ENCODE measurements around the gene IER3. TPM values are rescaled to one million over a fixed set of nuclear protein-coding genes. Genes with fewer than 3 reads are reported as not detected.

Gene IER3
- total and polyA plus RNA-seq, 2 of the 8 experiments (the other 6 are each of a cell fraction or from before 2014, with no cell fraction given) = 11.9 to 26.5 TPM

DNA sequence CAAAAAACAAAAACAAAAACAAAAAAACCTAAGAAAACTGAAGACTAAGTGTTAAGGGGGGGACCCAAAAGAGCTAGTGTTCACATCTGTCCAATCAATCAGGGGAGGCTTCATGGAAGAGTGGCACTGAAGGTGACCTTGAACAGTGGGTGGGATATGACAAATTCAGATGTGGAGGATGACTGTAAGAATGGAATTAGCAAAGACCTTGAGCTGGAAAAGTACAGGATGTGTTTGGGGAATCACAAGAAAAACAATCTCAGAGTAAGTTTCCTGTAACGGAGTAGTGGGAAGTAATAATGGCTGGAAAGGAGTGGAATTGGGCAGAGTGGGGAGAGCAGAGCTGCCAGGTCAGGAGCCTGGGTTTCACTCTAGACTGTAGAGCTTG, 2.9 kb upstream of the IER3 start:
- ChIA-PET CTCF (ENCODE audit: partially characterized antibody) (interaction anchor here (0.7 to 2.0 kb wide), 10 partner anchors 16 to 323 kb away, joined by 3 to 11 read pairs (median 3); no protein-coding TSS in a partner anchor), POLR2A (ENCODE audit: partially characterized antibody) (interaction anchor here (1.0 to 1.9 kb wide), 8 partner anchors 10 to 425 kb away, joined by 3 to 7 read pairs (median 4); no protein-coding TSS in a partner anchor)
- Histone ChIP-seq H2BK5ac (ENCODE audit: low read depth, low read length) (no peak overlapping the region), H3K18ac (ENCODE audit: extremely low read depth, low read length) (no peak overlapping the region), H4K5ac (ENCODE audit: insufficient read length, low read depth, low read length) (no peak overlapping the region), H3K23me2 (ENCODE audit: low read depth, low read length) (peaks cover 15% of the 10 kb centered on the region; the same call in 1 of the 2 replicates), H2AK5ac (ENCODE audit: low read depth, low read length) (no peak overlapping the region), H3K4me3 (ENCODE audit: extremely low read depth in 1 of 4, insufficient read depth in 2 of 4, low read depth in 3 of 4, low read length in 4 of 4) (no peak overlapping the region), H4K20me1 (replicated peaks in 1 of 2; ENCODE audit: control insufficient read depth in 1 of 2, insufficient read depth in 2 of 2, low read length in 2 of 2) (peaks cover 0 to 1% of the 10 kb centered on the region in 2 experiments), H4K8ac (ENCODE audit: extremely low read depth, insufficient read depth, low read length) (no peak overlapping the region), H3K4me1 (replicated peaks in 1 of 4; ENCODE audit: control insufficient read depth in 3 of 4, insufficient read depth in 4 of 4, low read length in 3 of 4) (peaks cover 0 to 7% (median 2%) of the 10 kb centered on the region in 4 experiments; a peak in 5 of 7 replicates), H3K4me2 (ENCODE audit: insufficient read depth in 1 of 2, low read depth in 2 of 2, low read length in 2 of 2) (no peak overlapping the region), H2BK120ac (replicated peaks; ENCODE audit: low read depth, low read length) (no peak overlapping the region), H3K79me1 (ENCODE audit: low read depth, low read length) (no peaks in the 10 kb centered on the region), H3K36me3 (ENCODE audit: control insufficient read depth in 2 of 4, insufficient read depth in 4 of 4, low read length in 3 of 4) (no peaks in the 10 kb centered on the region), H2BK20ac (ENCODE audit: low read length) (no peak overlapping the region), H2BK15ac (ENCODE audit: low read length) (no peak overlapping the region), H3K14ac (ENCODE audit: insufficient read length) (no peak overlapping the region), H3K27me3 (replicated peaks in 1 of 4; ENCODE audit: control insufficient read depth in 3 of 4, extremely low read depth in 1 of 4, insufficient read depth in 3 of 4, low read length in 3 of 4) (no peaks in the 10 kb centered on the region; a peak in 1 of 7 replicates), H3K56ac (replicated peaks; ENCODE audit: insufficient read length, low read depth, low read length) (no peak overlapping the region), H3K23ac (ENCODE audit: insufficient read length) (no peak overlapping the region), H3K79me2 (ENCODE audit: control insufficient read depth in 1 of 2, insufficient read depth in 2 of 2, low read length in 2 of 2) (no peaks in the 10 kb centered on the region), H3K4ac (replicated peaks; ENCODE audit: insufficient read length, low read depth, low read length) (no peak overlapping the region), H4K91ac (replicated peaks; ENCODE audit: insufficient read length, low read length) (no peak overlapping the region), H2BK12ac (ENCODE audit: low read depth, low read length) (no peak overlapping the region), H3K9me3 (ENCODE audit: insufficient read depth in 2 of 2, low read depth in 1 of 2, low read length in 1 of 2) (no peaks in the 10 kb centered on the region), H3K27ac (ENCODE audit: low read depth, low read length) (no peak overlapping the region), H3K9ac (replicated peaks in 1 of 4; ENCODE audit: extremely low read depth in 1 of 4, low read depth in 3 of 4, low read length in 3 of 4) (no peak overlapping the region), H2AFZ (ENCODE audit: low read length) (no peak overlapping the region)
- 88% methylated on average over 1 of the region's 1 CpG; no CpG with 5 or more reads in 1 of the 2 experiments for WGBS, 2 experiments (ENCODE audit: extremely low coverage in 1 of 2, insufficient coverage in 1 of 2, insufficient read length in 1 of 2, insufficient replicate concordance in 2 of 2, low coverage in 1 of 2, low lambda C conversion rate in 2 of 2, missing lambda C conversion rate in 1 of 2)
- no peak for DNase-seq (ENCODE audit: low read depth in 1 of 2, low spot score in 2 of 2)
- FAIRE-seq = no peak
- TF ChIP-seq USF2 (IDR thresholded peaks at IDR 0.05; ENCODE audit: low read length) (no peak), NANOG (IDR thresholded peaks at IDR 0.05; ENCODE audit: insufficient read depth, low read depth, low read length, poor library complexity, severe bottlenecking) (no peak), SP2 (IDR thresholded peaks at IDR 0.05; ENCODE audit: low read length) (no peak), RFX5 (IDR thresholded peaks at IDR 0.05; ENCODE audit: borderline replicate concordance, low read depth, low read length) (no peak), RNF2 (IDR thresholded peaks at IDR 0.05; ENCODE audit: borderline replicate concordance, low read depth, low read length, missing control alignments, poor library complexity, severe bottlenecking) (no peak), EP300 (IDR thresholded peaks at IDR 0.05; ENCODE audit: borderline replicate concordance in 1 of 2, low read depth in 2 of 2, low read length in 2 of 2) (no peak), ASH2L (IDR thresholded peaks at IDR 0.05; ENCODE audit: low read length) (no peak), BCL11A (IDR thresholded peaks at IDR 0.05; ENCODE audit: low read depth in 2 of 2, low read length in 2 of 2) (no peak)
- TF ChIP-seq, protein P1, sequence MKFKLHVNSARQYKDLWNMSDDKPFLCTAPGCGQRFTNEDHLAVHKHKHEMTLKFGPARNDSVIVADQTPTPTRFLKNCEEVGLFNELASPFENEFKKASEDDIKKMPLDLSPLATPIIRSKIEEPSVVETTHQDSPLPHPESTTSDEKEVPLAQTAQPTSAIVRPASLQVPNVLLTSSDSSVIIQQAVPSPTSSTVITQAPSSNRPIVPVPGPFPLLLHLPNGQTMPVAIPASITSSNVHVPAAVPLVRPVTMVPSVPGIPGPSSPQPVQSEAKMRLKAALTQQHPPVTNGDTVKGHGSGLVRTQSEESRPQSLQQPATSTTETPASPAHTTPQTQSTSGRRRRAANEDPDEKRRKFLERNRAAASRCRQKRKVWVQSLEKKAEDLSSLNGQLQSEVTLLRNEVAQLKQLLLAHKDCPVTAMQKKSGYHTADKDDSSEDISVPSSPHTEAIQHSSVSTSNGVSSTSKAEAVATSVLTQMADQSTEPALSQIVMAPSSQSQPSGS (IDR thresholded peaks at IDR 0.05; ENCODE audit: low read length) = no peak
